Right renal cortex interstitium (tissue), 3 donors: ENCODE results near the gene TMED1. TPM values are rescaled to one million over a fixed set of nuclear protein-coding genes. Genes with fewer than 3 reads are reported as not detected.

Source experiments
- DNase-seq, 3 donors: peaks; one replicate each; pipeline ENCODE4 v3.0.0-alpha.2; 2013; ENCODE audit warnings: low read depth in 3 of 3, low spot score in 2 of 3
- polyA plus RNA-seq, 3 donors: library from polyadenylated mRNA; unstranded; fragments of 120-200 nt; gene quantifications; one replicate each; pipeline ENCODE4 v1.2.1, GENCODE V29; 2013; ENCODE audit not compliant: insufficient read length in 3 of 3

Gene TMED1
- polyA plus RNA-seq, 3 donors: 55.6 to 60.8 (median 56.9) TPM

DNA sequence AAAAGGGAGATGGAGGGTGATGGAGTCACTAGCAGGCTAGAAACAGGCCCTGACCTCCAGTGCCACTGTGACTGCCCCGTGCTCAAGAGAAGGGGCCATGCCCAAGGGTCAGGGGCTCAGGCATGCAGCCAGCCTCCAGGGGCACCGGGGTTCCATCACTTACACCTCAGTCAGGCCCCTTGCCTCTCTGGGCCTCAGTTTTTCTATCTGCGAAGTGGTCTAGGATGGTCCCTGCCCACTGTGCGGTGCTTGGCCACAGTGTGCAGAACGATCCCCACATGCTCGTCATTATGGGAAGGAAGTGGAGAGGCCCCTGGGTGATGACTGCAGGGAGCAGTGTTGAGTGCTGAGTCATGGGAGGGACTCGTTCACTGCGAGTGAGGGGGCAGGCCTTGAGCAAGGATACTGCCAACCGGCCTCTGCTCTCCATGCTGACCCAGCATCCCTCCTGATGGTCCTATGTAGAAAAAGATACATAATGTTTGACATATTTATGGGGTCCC is 23.1 kb downstream of the TMED1 start:
- DNase-seq: no peak

DNA sequence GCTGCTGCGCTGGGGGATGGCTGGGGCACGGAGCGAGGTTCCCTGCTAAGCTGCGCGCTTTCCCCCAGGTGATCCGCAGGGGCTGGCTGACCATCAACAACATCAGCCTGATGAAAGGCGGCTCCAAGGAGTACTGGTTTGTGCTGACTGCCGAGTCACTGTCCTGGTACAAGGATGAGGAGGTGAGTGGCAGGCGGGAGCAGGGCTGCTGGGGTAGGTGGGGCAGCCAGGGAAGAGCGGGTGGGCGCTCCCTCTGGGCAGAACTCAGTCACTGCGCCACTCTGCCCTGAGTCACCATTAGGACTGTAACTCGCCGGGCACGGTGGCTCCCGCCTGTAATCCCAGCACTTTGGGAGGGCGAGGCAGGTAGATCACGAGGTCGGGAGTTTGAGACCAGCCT is 23.8 kb downstream of the TMED1 start:
- no peak for DNase-seq

DNA sequence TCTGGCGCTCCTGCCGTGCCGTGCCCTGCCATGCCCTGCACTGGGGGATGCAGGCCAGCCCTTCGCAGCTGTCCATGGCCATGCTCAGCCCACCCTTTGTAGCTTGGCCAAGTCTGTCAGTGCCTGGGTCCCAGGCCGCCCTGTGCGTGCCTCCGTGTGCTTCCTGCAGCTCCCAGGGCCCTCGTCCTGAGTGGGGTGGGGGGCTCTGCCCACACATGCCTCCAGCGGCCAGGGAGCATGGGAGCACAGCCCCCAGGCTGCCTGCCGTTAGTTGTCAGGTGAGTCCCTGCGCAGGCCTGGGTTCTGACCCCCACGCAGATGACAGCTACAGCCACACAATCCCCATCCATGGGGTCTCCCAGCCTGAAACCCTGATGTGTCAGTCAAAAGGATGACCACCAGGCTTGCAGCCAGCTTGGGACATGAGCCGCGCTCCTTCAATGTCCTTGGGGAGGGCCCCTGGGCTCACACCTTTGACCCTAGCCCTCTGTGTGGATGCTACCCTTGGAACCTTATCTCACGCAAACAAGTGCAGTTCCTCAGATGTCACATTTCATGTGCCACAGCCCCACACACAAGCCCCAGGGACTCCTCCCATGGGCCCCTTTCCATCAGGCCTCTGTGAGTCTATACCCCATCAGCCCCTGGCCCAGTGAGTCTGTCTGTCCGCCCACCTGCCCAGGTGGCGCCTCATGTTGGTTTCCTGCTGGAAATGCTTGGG is 24.5 kb downstream of the TMED1 start:
- no peak for DNase-seq

DNA sequence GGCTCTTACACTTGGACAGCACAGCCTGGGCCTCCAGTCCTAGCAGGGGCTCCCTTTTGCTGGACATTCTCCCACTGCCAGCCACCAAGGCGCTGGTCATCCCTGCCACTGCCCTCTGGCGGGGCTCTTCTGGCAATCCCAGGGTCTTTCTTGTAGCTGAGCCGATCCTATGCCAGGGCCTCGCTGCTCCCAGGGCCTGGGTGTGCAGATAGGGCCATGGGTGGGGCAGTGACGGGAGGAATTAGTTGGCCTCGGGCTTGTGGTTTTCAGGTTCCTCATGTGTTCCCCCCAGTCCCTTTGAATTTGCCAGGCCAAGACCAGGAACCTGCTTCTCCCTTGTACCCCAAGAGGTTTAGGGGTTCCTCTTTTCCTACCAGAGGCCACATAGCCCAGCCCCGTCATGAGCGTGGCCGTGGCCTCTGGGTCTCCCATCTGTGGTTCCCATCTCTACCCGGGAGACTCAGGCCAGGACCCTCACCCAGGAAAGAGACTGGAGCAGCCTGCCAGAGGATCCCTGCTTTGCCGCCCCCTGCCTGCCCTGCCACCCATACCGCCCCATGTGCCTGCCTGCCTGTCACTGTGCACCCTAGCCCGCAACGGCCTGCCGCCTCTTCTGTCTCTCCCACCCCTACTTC is 26.2 kb downstream of the TMED1 start:
- DNase-seq: no peak

DNA sequence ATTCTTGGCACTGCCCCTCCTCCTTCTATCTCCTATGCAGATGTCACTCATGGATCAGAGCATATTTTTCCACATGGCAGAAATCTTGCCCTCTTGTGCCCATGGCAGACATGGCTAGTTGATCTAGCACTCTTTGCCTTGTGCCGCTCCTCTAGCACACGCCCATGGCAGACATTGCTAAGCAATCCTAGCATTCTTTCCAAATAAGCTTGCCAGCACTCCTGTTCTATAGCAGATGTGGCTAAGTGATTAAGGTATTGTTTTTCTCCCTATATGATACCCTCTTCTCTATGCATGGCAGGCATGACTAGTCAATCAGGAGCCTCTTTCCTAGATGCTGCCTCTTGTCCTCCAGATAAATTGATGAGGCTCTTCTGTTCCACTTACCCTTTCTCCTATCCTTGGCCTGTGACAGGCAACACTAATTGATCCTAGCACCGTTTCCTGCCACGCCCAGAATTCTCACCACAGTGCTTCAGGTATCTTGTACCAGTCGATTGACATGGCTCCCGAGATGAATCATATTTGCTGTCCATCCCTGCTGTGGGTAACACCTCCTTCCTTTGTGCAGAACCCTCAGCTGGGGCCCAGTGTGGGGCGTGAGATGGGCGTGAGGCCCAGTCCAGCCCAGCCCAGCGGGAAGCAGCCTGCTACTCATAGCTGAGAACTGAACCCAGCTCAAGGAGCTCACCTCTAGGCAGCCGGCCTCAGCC is 26.9 kb downstream of the TMED1 start:
- DNase-seq: no peak

DNA sequence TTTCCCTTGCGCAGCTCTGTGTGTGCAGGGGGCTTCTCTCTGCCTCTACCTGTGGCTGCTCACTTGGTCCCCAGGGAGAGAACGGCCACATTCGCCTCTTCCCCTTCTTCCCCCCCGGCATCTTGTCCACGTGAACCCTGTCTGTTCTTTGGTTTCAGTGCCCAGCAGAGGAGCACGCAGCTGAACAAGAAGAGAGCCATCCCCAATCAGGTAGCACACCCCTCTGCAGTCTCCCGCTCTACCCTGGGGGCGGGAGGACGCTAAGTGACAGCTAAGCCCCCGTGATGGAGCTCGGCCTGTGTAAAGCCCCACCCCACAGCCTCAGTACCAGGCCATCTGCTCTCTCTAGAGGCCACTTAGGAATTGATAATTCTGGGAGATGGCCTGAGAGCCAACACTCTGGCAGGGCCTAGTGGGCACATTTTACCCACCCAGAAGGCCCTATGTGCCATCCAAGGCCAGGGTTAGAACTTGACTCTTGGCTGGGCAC is 30.2 kb downstream of the TMED1 start:
- DNase-seq: no peak

DNA sequence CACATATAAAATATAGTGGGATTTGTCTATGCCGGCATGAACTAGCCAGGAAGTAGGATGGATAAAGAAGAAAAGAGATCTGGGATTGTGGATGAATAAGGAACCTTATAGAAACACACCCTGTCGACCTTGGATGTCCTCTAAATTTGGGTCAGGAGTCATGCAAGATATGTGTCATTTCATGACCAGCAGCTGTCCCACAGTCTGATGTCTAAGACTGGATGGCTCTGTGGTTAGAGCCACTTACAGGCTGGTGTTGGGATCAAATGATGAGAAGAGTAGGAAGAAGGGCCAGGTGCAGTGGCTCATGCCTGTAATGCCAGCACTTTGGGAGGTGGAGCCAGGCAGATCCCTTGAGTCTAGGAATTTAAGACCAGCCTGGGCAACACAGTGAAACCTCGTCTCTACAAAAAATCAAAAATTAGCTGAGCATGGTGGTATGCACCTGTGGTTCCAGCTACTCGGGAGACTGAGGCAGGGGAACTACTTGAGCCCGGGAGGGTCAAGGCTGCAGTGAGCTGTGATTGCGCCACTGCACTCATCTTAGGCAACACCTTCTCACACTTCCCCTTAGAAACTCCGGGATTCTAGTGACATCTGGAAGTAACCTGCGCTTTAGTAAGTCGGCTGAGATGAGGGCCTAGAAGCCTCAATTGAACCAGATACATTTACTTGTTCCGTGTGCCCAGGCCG is 30.8 kb downstream of the TMED1 start:
- DNase-seq: no peak

DNA sequence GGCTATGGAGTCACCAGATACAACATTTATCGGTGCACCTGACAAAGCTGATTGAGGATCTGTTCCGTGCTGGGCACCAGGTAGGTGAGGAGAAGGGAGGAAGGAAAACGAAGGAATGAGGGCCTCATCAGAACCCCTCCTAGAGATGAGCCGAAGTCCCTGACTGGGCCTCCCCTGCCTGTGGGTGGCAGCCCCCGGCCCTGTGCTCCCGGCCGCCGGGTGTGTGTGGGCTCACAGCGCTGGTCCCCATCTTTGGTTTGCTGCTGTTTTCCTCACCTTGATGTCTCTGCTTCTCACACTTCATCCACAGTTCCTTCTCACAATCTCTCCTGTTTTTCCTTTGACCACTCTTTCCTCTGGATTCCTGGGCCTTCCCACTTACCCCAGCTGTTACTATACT is 32.8 kb downstream of the TMED1 start:
- no peak for DNase-seq

DNA sequence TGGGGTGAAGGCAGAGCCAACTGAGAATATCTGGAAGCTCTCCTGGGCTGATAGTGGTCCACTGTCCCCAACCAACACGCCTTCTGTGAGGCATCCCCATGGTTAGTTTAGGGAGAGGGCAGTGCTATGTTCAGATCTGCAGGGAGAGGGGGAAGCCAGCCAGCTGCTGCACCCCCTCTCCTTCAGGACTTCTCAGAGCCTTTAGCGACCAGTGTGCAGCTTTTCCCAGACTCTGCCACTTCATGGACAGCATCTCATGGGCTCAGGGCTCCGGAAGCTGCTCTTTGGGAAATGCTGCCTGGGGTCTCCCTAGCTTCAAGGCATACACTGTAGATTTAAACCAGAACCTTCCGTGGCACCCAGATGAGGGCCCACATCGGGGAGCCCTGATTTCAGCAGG is 33.5 kb downstream of the TMED1 start:
- no peak for DNase-seq

DNA sequence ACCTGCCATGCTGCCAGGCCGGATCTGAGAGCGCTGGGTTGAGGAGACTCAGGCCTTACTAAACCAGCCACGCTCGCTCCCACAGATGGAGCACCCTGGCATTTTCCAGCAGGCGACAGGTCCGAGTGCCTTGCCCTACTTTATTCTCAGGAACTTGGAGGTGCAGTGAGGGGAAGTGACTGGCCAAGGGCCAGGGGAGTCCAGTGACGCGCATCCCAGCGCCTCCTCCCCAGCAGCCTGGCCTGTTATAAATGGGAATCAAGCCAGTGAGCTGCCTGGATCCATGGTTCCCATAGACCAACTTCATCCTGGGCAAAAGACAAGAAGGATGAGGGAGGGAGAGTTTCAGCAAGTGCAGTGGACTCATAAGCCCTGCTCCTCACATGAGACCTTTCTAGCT is 35.5 kb downstream of the TMED1 start:
- DNase-seq: no peak

DNA sequence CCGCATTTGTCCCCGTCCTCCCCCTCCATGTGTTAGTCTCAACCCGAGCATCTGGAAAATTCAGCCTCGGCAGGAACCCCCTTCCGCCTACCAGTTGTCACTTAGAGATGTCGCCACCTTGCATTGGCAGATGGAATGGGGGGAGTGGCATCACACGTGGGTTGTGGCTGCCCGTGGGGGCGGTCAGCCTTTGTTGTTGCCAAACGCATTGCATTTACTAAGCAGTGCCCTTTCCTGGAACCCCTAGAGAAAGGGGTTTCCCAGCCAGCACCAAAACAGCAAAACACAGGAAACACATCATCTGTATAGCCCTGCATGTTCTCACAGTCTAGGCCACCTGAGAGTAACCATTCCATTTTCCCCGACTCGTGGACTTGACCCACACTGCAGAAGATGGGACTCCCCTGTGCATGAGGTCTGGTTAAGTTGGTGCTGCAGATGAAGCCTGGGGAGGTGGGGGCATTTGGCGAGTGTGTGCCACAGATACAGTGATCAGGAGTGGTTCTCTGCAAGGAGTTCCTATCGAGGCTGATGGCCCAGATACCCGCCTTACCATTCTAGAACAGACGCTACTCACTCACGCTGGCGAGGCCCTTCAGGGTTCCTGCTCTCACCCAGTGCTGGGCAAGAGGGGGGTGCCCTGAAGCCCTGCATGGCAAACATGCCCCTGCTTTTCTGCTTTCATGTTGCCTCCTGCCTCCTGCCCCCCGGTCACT is 38.3 kb downstream of the TMED1 start:
- no peak for DNase-seq

DNA sequence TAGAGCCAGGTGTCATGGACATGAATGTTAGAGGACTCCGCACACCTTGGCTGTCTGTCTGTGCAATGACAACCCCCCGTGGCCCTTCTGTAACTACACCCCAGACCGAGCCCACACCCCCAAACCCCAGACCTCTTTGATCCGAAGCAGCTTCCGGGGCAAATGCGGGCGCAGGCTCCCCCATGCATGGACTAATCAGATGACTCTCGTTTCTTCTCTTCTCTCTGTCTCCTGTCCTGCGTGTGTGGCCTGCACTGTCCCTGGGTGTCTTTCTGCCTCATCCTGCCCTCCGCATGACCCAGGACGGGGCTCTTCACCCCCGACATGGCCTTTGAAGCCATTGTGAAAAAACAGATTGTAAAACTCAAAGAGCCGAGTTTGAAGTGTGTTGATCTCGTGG is 38.9 kb downstream of the TMED1 start:
- DNase-seq: no peak

DNA sequence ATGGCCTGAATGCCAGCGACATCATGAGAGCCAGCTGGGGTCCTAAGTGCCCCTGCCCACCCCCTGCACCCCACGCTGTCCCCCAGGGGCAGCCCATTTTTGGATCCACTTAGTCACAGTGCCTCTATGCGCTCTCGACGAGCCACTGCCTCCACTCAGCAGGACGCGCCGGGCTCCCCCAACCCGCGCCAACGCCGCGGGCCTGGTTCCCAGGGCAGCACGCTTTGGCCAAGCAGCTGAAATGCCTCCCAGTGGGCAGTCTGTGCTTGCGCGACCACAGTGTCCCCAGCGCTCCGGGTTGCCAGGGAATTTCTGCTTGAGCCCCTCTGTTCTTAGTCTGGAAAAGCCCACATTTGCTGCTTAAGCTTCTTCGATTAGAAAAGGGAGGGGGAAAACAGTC is 39.4 kb downstream of the TMED1 start:
- DNase-seq: no peak

DNA sequence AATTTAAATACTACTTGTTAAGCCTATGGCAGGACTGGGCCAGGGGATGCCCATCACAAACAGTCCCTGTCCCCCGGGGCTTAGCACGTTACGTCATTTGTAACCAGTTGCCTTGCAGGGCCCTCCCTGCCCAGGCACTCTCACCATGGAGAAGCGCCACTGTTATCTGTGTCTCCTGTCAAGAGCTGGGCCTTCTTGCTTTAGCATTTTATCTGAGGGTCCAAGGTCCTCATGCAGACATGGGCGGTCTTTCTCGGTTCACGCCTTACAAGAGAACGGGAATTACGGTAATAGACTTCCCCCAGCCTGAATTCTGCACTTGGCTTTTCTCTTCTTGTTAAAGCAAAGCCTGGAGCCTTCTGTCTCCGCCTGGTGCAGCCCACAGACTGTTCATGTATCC is 46.1 kb downstream of the TMED1 start:
- no peak for DNase-seq

DNA sequence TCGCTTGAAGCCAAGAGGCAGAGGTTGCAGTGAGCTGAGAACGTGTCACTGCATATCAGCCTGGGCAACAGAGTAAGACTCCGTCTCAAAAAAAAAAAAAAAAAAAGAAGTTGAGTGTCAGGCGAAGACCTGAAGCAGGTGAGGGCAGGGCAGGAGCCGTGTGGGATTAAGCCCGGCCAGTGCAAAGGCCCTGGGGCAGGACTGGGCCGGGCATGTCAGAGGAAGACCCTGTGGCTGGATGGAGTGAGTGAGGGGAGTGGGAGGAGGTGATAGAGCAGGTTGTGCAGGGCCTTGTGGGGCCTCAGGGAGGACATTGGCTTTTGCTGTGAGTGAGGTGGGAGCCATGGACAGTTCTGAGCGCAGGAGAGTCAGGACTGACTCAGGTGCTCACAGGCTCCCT is 47.9 kb downstream of the TMED1 start:
- no peak for DNase-seq

DNA sequence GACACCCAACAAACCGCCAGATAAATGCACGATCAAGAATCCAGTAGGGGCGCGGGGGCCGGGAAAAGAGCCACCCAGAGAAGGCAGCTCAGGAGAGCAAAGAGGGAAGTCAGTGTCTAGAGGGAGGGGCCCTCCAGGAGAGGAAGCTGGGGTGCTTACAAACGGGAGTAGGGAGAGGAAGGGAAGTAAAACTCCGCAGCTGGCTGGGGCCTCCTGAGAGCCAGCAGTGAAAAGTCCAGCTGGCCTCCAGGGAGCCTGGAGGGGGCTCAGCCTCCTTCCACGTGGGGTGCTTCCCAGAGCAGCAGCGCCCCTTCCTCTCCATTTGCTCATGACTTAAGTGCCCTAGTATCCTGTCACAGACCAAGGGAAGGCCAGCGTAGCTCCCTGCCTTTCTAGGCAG is 51.8 kb downstream of the TMED1 start:
- no peak for DNase-seq

DNA sequence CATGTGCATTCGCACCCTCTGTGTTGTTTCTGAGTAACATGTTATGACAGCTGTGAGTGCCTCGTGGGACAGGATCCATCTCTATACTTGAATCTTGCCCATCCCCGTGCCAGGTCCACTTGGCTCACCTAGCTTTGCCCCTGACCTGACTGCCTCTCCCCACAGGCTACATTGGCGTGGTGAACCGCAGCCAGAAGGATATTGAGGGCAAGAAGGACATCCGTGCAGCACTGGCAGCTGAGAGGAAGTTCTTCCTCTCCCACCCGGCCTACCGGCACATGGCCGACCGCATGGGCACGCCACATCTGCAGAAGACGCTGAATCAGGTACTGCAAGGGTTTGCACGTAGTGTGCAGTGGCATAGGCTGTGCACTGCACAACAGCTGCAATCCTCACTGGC is 53.2 kb downstream of the TMED1 start:
- DNase-seq: no peak
